ENCODE results near the gene BUD31. TPM values are rescaled to one million over a fixed set of nuclear protein-coding genes. Genes with fewer than 3 reads are reported as not detected.

The BUD31 gene
- total RNA-seq, 1 donor from 2014 or later, result 131 TPM

GRCh38 chr7:99372275-99373090 is 36.3 kb upstream of the BUD31 start:
- Mint-ChIP-seq H3K27me3 (ENCODE audit: unreplicated experiment) (no peaks in the 10 kb centered on the region), H3K4me3 (ENCODE audit: unreplicated experiment) (peak overlapping the region; percentile 72), H3K27ac (ENCODE audit: unreplicated experiment) (peak overlapping the region; percentile 86), H3K9me3 (ENCODE audit: unreplicated experiment) (no peaks in the 10 kb centered on the region), H3K4me1 (ENCODE audit: unreplicated experiment) (peaks cover 20% of the 10 kb centered on the region), H3K36me3 (ENCODE audit: unreplicated experiment) (peaks cover 3% of the 10 kb centered on the region)
- TF ChIP-seq CTCF (IDR thresholded peaks at IDR 0.05), result no peak
- DNase-seq (ENCODE audit: extremely low spot score, unreplicated experiment), result no peak

GRCh38 chr7:99373091-99374066 is 35.4 kb upstream of the BUD31 start:
- H3K9me3 Mint-ChIP-seq (ENCODE audit: unreplicated experiment), result no peaks in the 10 kb centered on the region
- TF ChIP-seq CTCF (IDR thresholded peaks at IDR 0.05), result no peak
- H3K4me1 Mint-ChIP-seq (ENCODE audit: unreplicated experiment), result peaks cover 20% of the 10 kb centered on the region
- DNase-seq (ENCODE audit: extremely low spot score, unreplicated experiment), result no peak
- H3K27ac Mint-ChIP-seq (ENCODE audit: unreplicated experiment), result peak overlapping the region; percentile 86
- H3K4me3 Mint-ChIP-seq (ENCODE audit: unreplicated experiment), result peak overlapping the region; percentile 72
- H3K36me3 Mint-ChIP-seq (ENCODE audit: unreplicated experiment), result peaks cover 4% of the 10 kb centered on the region
- H3K27me3 Mint-ChIP-seq (ENCODE audit: unreplicated experiment), result no peaks in the 10 kb centered on the region

- H3K9me3 Mint-ChIP-seq (ENCODE audit: unreplicated experiment), result no peaks in the 10 kb centered on the region
- H3K27me3 Mint-ChIP-seq (ENCODE audit: unreplicated experiment), result no peaks in the 10 kb centered on the region
- peaks cover 26% of the 10 kb centered on the region for H3K4me1 Mint-ChIP-seq (ENCODE audit: unreplicated experiment)
- H3K27ac Mint-ChIP-seq (ENCODE audit: unreplicated experiment), result peak within 1 kb of the TSS; percentile 38
- DNase-seq (ENCODE audit: extremely low spot score, unreplicated experiment), result no peak
- peak within 1 kb of the TSS; percentile 72 for H3K4me3 Mint-ChIP-seq (ENCODE audit: unreplicated experiment)
- TF ChIP-seq CTCF (IDR thresholded peaks at IDR 0.05), result no peak
- peaks cover 2% of the 10 kb centered on the region for H3K36me3 Mint-ChIP-seq (ENCODE audit: unreplicated experiment)
These were observed 34.4 kb upstream of the BUD31 start, which contains the start of gene ARPC1B for GRCh38 chr7:99374111-99375064. Gene ARPC1B, plus strand, starts transcription at chr7:99374730. Its CDS starts 10,985 bp downstream, at chr7:99385715.

GRCh38 chr7:99375070-99375807 is 33.5 kb upstream of the BUD31 start:
- Mint-ChIP-seq H3K9me3 (ENCODE audit: unreplicated experiment) (no peaks in the 10 kb centered on the region), H3K36me3 (ENCODE audit: unreplicated experiment) (peaks cover 2% of the 10 kb centered on the region), H3K27me3 (ENCODE audit: unreplicated experiment) (no peaks in the 10 kb centered on the region), H3K4me1 (ENCODE audit: unreplicated experiment) (peaks cover 34% of the 10 kb centered on the region), H3K27ac (ENCODE audit: unreplicated experiment) (peak overlapping the region; percentile 38), H3K4me3 (ENCODE audit: unreplicated experiment) (peak overlapping the region; percentile 65)
- TF ChIP-seq CTCF (IDR thresholded peaks at IDR 0.05), result no peak
- DNase-seq (ENCODE audit: extremely low spot score, unreplicated experiment), result peak; percentile 89
